Mucosa of rectum (tissue), 2 donors: ENCODE data around the gene FAM107B.
A peak's percentile ranks its signal among the peaks of the same experiment; 100 is the strongest.

Source experiments
- H3K27ac ChIP-seq, 2 donors: one replicate each; pipeline ENCODE4 v1.7.0; 2013; ENCODE audit warnings: inconsistent platforms in 2 of 2, low read depth in 2 of 2, low read length in 2 of 2
- H3K27me3 ChIP-seq, 2 donors: one replicate each; pipeline ENCODE4 v1.7.0; 2013; ENCODE audit warnings: low read length in 2 of 2; ENCODE audit not compliant: control insufficient read depth in 2 of 2, insufficient read depth in 2 of 2
- H3K36me3 ChIP-seq, 2 donors: one replicate each; pipeline ENCODE4 v1.7.0; 2013; ENCODE audit warnings: low read length in 2 of 2; ENCODE audit not compliant: control insufficient read depth in 2 of 2, insufficient read depth in 2 of 2
- H3K4me1 ChIP-seq, 2 donors: one replicate each; pipeline ENCODE4 v1.7.0; 2013; ENCODE audit warnings: low read length in 2 of 2, mild to moderate bottlenecking in 1 of 2; ENCODE audit not compliant: control insufficient read depth in 2 of 2, insufficient read depth in 2 of 2
- H3K4me3 ChIP-seq, 2 donors: one replicate each; pipeline ENCODE4 v1.7.0; 2013; ENCODE audit warnings: low read length in 2 of 2
- H3K9ac ChIP-seq, 2 donors: one replicate each; pipeline ENCODE4 v1.7.0; 2013; ENCODE audit warnings: low read length in 2 of 2, low read depth in 1 of 2, mild to moderate bottlenecking in 1 of 2
- H3K9me3 ChIP-seq, 2 donors: one replicate each; pipeline ENCODE4 v1.7.0; 2013; ENCODE audit warnings: low read length in 2 of 2; ENCODE audit not compliant: control insufficient read depth in 2 of 2
- donor health status: healthy.
- donor health status: Normal muscosa, but diverticular disease.

The FAM107B gene

DNA sequence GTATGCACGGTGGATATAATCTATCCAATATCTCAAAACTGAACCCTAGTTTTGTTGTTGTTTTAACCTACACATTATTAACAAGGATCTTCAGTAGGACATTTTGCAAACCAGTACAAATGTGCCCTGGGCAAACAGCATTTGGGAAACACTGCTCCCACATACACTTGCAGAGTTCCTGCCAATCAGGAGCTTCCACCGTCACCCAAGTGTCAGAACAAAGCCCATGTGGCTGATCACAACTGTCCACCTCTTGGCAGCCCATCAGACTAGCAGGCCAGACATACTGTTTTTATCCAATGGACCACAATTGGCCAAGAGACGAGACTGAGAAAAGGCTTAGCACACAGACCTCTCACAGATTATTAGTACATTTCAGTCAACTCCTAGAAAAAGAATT lies 200.4 kb downstream of the FAM107B start:
- no peak overlapping the region for H3K4me3 ChIP-seq
- H3K27ac ChIP-seq, result no peak overlapping the region

DNA sequence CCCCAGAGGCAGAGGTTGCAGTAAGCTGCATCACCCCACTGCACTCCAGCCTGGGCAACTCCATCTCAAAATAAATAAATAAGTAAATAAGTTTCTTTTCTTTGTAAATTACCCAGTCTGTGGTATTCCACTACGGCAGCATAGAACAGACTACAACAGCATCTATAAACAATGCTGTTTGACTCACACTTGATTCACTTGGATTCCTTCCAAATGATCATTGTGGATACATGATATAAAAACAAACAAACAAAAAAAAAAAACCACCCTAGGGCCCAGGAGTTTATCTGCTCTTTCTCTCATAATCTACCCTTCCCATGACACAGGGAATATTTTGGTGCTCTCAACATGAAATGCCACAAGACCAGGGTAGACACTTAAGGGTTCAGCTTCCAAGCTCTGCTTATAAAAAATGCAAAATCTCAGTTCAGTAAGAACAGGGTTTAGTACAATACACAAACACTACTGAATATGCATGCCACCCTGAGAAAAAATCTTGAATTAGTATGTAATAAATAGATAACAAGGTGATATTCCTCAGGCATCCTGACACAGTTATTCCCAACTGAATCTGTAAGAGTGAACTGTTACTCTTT lies 200.9 kb downstream of the FAM107B start:
- Histone ChIP-seq H3K9ac (no peak overlapping the region), H3K4me1 (peaks cover 19 to 26% of the 10 kb centered on the region in 2 donors), H3K36me3 (peaks cover 0 to 2% of the 10 kb centered on the region in 2 donors), H3K27me3 (no peaks in the 10 kb centered on the region), H3K4me3 (no peak overlapping the region), H3K9me3 (no peaks in the 10 kb centered on the region), H3K27ac (no peak overlapping the region)

More for the DNA sequence above, 200.4 kb downstream of the FAM107B start:
- Histone ChIP-seq H3K4me1 (peaks cover 19 to 26% of the 10 kb centered on the region in 2 donors), H3K36me3 (peaks cover 0 to 2% of the 10 kb centered on the region in 2 donors), H3K9ac (no peak overlapping the region), H3K27me3 (no peaks in the 10 kb centered on the region), H3K9me3 (no peaks in the 10 kb centered on the region)

DNA sequence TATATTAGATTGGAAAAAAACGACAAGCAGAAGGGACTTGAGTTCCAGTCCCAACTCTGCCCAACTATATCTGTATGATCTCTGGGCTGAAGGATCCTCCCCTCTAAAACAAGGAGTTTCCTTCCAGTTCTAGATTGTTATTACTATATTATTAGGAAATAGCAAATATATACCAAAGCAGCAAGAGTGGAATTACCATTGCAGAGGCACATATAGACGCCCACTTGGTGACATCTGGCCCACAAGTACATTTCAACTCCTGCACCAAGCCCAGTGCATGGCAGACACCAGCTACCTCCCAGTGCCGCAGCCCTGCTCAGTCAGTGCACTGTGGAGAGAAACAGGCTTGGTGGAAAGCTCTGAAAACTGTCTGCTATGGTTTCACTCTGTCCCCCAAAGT lies 201.9 kb downstream of the FAM107B start:
- Histone ChIP-seq H3K4me3 (no peak overlapping the region), H3K9ac (no peak overlapping the region), H3K27ac (peak overlapping the region in 1 of 2 donors; percentile 29), H3K27me3 (no peaks in the 10 kb centered on the region), H3K4me1 (peaks cover 19 to 26% of the 10 kb centered on the region in 2 donors), H3K36me3 (peaks cover 2 to 7% of the 10 kb centered on the region in 2 donors), H3K9me3 (no peaks in the 10 kb centered on the region)

DNA sequence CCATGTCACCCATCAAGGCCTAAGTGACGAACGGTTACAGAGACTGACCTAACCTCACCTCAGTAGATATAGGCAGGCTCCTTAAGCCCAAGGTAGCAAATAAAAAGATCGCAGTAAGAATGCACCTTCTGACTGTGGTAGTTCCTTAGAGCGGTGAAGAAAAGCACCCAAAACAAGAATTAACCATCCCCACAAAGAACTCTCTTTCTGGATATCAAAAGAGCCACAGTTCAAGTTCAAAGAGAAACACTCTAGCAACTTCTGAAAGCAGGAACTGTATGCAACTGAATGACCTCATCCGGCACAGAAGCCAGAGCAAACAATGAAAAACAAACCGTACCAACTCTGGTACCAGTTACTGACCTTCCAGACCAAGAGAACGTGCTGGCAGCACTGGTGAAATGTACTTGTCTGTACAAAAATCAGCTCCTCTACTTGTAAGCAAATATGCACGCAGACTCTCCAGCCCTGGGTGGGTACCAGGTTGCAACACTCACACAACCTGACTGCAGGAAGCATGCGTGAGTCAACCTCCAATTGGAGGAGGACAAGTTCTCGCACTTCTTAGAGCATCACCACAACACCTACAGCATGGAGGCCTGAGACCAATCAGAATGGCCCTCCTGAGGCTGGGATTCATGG lies 202.7 kb downstream of the FAM107B start:
- Histone ChIP-seq H3K9me3 (no peaks in the 10 kb centered on the region), H3K4me1 (peaks cover 19 to 26% of the 10 kb centered on the region in 2 donors), H3K36me3 (peaks cover 2 to 14% of the 10 kb centered on the region in 2 donors), H3K27me3 (no peaks in the 10 kb centered on the region), H3K9ac (peak overlapping the region; percentile 20 to 63), H3K4me3 (peak overlapping the region in 1 of 2 donors; percentile 35), H3K27ac (peak overlapping the region; percentile 70 to 84)

DNA sequence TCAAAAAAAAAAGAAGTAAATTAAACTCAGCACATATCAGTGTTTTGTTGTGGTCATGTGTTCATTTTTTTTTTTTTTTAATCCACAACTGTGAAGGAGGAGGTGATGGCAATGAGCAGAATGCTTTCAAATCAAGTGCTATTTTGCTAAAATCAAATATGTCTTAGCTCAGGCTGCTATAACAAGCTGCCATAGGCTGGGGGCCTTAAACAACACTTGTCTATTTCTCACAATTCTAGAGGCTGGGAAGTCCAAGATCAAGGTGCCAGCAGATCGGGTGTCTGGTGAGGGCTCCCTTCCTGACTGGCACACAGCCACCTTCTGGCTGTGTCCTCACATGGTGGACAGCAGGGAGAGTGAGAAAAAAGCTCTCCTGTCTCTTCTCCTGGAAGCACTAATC lies 203.9 kb downstream of the FAM107B start:
- H3K27me3 ChIP-seq, result no peaks in the 10 kb centered on the region
- H3K27ac ChIP-seq, result peak overlapping the region; percentile 26 to 70
- peaks cover 2 to 18% of the 10 kb centered on the region in 2 donors for H3K36me3 ChIP-seq
- peaks cover 19 to 26% of the 10 kb centered on the region in 2 donors for H3K4me1 ChIP-seq
- H3K9ac ChIP-seq, result peak overlapping the region in 1 of 2 donors; percentile 32
- H3K9me3 ChIP-seq, result no peaks in the 10 kb centered on the region
- peak overlapping the region in 1 of 2 donors; percentile 28 for H3K4me3 ChIP-seq

DNA sequence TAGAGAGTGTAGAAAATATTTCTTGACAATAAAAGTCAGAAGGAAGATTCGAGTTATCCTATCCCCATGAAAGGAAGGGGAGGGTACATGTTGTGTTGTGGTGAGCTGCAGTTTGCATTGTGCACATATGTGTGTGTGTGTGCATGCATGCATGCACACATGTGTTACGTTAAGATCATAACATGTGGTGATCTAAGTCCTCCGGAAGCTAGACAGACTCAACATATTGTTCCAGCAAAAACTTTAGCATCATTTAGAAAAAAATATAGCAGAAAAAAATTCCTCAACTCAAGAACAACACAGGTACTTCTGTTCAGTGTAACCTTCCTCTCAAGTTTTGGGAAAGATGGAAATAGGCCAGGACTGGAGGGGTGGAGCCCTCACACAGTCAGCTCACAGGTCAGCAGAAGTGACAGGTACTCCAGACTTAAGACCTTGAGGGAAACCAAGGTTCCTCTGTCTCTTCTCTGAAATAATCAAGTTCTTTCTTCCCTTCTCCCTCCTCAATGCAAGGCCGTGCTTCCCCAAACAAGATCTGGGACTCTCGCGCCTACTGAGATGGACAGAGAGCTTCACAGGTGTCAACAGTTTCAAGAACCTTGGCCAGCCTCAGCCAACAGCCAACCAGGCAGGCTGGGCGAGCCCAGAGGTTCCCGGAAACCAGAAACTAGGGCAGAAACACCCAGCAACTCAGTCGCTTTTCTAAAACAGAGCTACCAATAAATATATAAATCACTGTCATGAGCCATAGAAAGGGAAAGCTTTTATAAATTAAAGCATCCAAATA lies 205.2 kb downstream of the FAM107B start:
- Histone ChIP-seq H3K36me3 (peaks cover 2 to 18% of the 10 kb centered on the region in 2 donors), H3K27ac (peak overlapping the region; percentile 30 to 61), H3K27me3 (no peaks in the 10 kb centered on the region), H3K4me3 (peak overlapping the region in 1 of 2 donors; percentile 28), H3K9ac (peak overlapping the region in 1 of 2 donors; percentile 1), H3K9me3 (no peaks in the 10 kb centered on the region), H3K4me1 (peaks cover 21 to 26% of the 10 kb centered on the region in 2 donors)

DNA sequence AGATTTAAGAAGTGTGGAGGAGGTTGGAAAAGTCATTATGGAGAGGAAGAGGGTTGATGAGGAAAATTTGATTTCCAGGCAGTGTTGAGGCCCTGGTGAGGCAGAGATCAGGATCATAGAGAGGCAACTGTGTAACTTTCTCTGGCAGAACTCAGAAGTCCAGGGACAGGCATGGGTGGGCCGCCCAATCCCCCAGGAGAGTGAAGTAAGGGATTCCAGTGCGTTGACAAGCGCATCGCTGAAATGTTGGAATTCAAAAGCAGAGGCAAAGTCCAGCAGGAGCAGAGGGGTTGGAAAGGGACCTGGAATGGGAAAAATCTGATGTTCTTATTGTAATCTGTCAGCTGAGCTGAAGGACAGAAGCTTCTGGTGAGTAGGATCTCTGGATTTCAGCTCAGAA lies 207.3 kb downstream of the FAM107B start:
- Histone ChIP-seq H3K4me1 (peaks cover 23 to 26% of the 10 kb centered on the region in 2 donors), H3K4me3 (no peak overlapping the region), H3K27me3 (no peaks in the 10 kb centered on the region), H3K9ac (no peak overlapping the region), H3K9me3 (no peaks in the 10 kb centered on the region), H3K36me3 (peaks cover 2 to 15% of the 10 kb centered on the region in 2 donors), H3K27ac (no peak overlapping the region)

DNA sequence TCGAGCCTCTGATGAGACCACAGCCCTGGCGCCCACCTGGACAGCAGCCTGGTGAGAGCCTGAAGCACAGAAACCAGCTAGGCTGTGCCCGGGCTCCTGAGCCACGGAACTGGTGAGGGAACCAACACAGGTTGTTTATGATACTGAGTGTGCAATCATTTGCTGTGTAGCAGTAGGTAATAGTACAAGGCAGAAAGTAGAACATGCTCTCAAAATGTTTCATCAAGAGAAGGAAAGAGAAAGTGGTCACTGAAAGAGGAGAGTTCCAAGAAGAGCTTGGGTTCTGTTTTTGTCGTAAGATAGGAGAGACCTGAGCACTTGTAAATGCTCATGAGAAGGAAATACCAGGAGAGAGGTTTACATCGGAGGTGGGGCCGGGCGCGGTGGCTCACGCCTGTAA lies 208.2 kb downstream of the FAM107B start:
- peaks cover 16 to 18% of the 10 kb centered on the region in 2 donors for H3K4me1 ChIP-seq

DNA sequence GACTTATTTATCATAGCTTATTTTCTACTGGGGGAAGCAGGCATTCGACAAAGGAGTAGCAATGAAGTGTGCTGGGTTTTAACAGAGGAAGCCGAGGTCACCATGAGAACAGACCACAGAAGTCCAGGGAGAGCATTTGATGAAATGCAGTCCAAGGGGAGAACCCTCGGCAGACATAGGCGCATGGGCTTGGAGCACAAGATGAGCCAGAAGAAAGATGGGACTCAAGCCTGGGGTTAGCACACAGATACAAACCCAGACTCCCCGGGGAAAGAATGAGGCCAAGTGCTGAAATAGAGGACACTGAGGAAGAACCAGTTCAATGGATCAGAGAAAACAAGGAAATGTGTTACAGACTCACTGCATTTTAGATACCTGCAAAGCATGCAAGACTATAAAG lies 209.5 kb downstream of the FAM107B start:
- Histone ChIP-seq H3K36me3 (peaks cover 2 to 15% of the 10 kb centered on the region in 2 donors), H3K27ac (no peak overlapping the region), H3K4me3 (no peak overlapping the region), H3K4me1 (peaks cover 12 to 14% of the 10 kb centered on the region in 2 donors), H3K9ac (no peak overlapping the region), H3K9me3 (no peaks in the 10 kb centered on the region), H3K27me3 (no peaks in the 10 kb centered on the region)

More for the DNA sequence above, 208.2 kb downstream of the FAM107B start:
- H3K27me3 ChIP-seq, result no peaks in the 10 kb centered on the region
- H3K4me3 ChIP-seq, result no peak overlapping the region
- H3K36me3 ChIP-seq, result peaks cover 2 to 15% of the 10 kb centered on the region in 2 donors
- no peak overlapping the region for H3K27ac ChIP-seq
- no peaks in the 10 kb centered on the region for H3K9me3 ChIP-seq
- H3K9ac ChIP-seq, result no peak overlapping the region

DNA sequence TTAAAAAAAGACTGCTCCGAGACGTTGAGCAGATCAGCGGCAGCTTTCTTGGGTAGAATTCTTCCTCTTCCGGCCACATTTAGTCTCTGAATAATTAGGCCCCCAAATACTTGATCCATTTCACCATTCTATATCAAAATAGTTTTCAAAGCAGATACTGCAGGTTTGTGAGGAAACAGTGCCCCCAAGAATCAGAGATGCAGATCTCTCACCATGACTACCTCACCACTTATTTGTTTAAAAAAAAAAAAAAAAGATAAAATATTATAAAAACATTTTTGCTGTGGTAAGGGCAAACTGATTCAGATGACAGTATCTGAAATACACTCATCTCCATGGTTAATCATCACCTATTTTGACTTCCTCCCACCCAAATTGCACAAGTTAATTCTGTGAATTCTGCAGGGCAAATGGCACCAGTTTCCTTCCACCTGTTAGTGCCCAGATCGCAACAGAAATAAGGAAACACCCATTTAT lies 210.4 kb downstream of the FAM107B start:
- Histone ChIP-seq H3K9ac (no peak overlapping the region), H3K4me1 (peaks cover 5 to 14% of the 10 kb centered on the region in 2 donors), H3K27me3 (no peaks in the 10 kb centered on the region), H3K4me3 (no peak overlapping the region), H3K27ac (peak overlapping the region in 1 of 2 donors; percentile 6), H3K36me3 (peaks cover 2 to 15% of the 10 kb centered on the region in 2 donors), H3K9me3 (no peaks in the 10 kb centered on the region)
